Small intestine (tissue), 7 donors: ENCODE data around the gene NFIB. TPM values are rescaled to one million over a fixed set of nuclear protein-coding genes. Genes with fewer than 3 reads are reported as not detected.

Experiments used
- DNase-seq, 2 donors: peaks; one replicate each; pipeline versions ENCODE4 v3.0.0 to v3.0.0-alpha.2; 2013
- FAIRE-seq: peaks from 2 replicates; lab custom pipeline; 2012; peaks lifted over from hg19 to GRCh38; lab: Jason Lieb, UNC
- H3K27ac ChIP-seq, 3 donors: one replicate each; pipeline ENCODE4 v1.5.1; 2013; ENCODE audit warnings: low read length in 2 of 3, mild to moderate bottlenecking in 2 of 3, control low read depth in 1 of 3, inconsistent platforms in 1 of 3, low read depth in 1 of 3, moderate library complexity in 1 of 3
- H3K27me3 ChIP-seq, 3 donors: one replicate each; pipeline ENCODE4 v1.6.1; 2013; ENCODE audit warnings: low read length in 3 of 3, inconsistent platforms in 1 of 3; ENCODE audit not compliant: control insufficient read depth in 3 of 3, insufficient read depth in 3 of 3
- H3K36me3 ChIP-seq, 3 donors: one replicate each; pipeline ENCODE4 v1.6.1; 2013; ENCODE audit warnings: low read length in 3 of 3, inconsistent platforms in 1 of 3, low read depth in 1 of 3, mild to moderate bottlenecking in 1 of 3, moderate library complexity in 1 of 3; ENCODE audit not compliant: control insufficient read depth in 3 of 3, insufficient read depth in 2 of 3
- H3K4me1 ChIP-seq, 3 donors: one replicate each; pipeline ENCODE4 v1.6.1; 2013; ENCODE audit warnings: low read length in 2 of 3, inconsistent platforms in 1 of 3, low read depth in 1 of 3, mild to moderate bottlenecking in 1 of 3, moderate library complexity in 1 of 3; ENCODE audit not compliant: control insufficient read depth in 3 of 3, insufficient read depth in 2 of 3
- H3K4me3 ChIP-seq, 3 donors: one replicate each; pipeline ENCODE4 v1.5.1; 2013; ENCODE audit warnings: low read length in 3 of 3, control low read depth in 1 of 3, inconsistent platforms in 1 of 3, low read depth in 1 of 3, mild to moderate bottlenecking in 1 of 3, moderate library complexity in 1 of 3
- H3K9me3 ChIP-seq, 2 donors: one replicate each; pipeline ENCODE4 v1.6.1; 2013; ENCODE audit warnings: low read depth in 1 of 2, low read length in 1 of 2; ENCODE audit not compliant: control insufficient read depth in 2 of 2, insufficient read depth in 1 of 2
- WGBS, 3 donors: extraction: QIAGEN DNeasy Blood & Tissue Kit; methylation state at CpG; one replicate each; pipeline ENCODE4 v1.1.7; 2013; 5-methylcytosine and 5-hydroxymethylcytosine counted together
- polyA plus RNA-seq, 4 donors: library from polyadenylated mRNA; stranded (reverse) in 3 of 4; unstranded in 1 of 4; fragments of 200-250 nt in 3 of 4; fragments of 120-200 nt in 1 of 4; gene quantifications; one replicate each; pipeline versions ENCODE4 v1.2.1 to v1.2.3, GENCODE V29; 2013
- donor health status: healthy with polysubstance abuse.
- donor health status: control.
- donor health status: control.
- donor health status: Bipolar disorder and iron deficiency.
- donor health status: healthy.

Gene NFIB
- polyA plus RNA-seq, 4 donors, result 5.1 to 15.9 (median 9.5) TPM

DNA sequence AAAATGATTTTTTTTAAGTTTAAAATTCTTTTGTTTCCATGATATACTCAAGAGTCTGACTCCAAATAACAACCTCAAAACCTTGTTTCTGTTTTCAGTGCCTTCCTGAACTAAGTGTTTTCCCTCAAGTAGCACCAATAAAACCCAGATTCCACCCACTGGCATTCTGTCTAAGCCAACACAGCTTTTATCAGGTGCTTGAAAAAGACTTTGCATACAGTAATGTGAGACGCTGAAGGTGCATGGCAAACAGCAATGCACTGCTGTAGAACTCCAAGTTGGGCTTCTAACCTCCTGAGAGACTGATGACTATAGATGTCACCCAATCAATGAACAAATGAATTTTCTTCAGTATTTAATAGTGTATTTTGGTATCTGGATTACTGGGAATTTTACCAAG lies 95.7 kb downstream of the NFIB start:
- H3K27ac ChIP-seq, result no peak overlapping the region
- H3K4me3 ChIP-seq, result no peak overlapping the region
- H3K4me1 ChIP-seq, result peaks cover 4 to 6% (median 6%) of the 10 kb centered on the region in 3 donors
- WGBS, 3 donors, result 80 to 86% (median 84%) methylated on average over 1 of the region's 1 CpG
- H3K9me3 ChIP-seq, result no peaks in the 10 kb centered on the region
- H3K27me3 ChIP-seq, result no peaks in the 10 kb centered on the region
- FAIRE-seq, result no peak
- H3K36me3 ChIP-seq, result no peaks in the 10 kb centered on the region
- no peak for DNase-seq

DNA sequence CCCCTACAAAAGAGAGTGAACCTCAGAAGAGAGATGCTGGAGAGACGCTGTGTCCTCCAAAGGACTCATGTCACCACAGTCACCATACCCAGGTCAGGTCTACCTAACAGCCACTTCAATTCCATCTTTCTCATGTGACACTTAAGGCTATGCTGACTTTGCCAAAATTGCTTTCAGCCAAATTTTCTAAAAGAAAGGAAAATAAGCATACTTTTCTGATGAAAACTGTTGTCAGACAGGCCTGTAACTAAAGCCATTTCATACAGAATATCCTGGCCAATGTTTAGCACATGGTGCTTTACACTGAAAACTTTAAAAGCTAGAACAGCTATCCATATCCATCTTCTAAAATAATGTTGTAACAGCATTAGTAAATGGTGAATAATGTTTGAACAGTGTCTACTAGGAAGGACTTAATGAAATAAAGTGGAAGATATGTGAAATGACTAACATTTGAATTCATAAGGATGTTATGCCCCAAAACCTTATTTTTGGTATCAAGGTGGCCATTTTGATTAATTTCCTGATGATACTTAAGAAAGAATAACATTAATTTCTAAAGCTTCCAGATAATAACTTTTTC lies 97.2 kb downstream of the NFIB start:
- H3K4me1 ChIP-seq, result peaks cover 2 to 11% (median 5%) of the 10 kb centered on the region in 3 donors
- no peak overlapping the region for H3K27ac ChIP-seq
- no peak for FAIRE-seq
- no peak overlapping the region for H3K4me3 ChIP-seq
- H3K9me3 ChIP-seq, result no peaks in the 10 kb centered on the region
- WGBS, 3 donors, result 95 to 100% (median 100%) methylated on average over 1 of the region's 1 CpG
- H3K36me3 ChIP-seq, result no peaks in the 10 kb centered on the region
- DNase-seq, result no peak
- H3K27me3 ChIP-seq, result no peaks in the 10 kb centered on the region

DNA sequence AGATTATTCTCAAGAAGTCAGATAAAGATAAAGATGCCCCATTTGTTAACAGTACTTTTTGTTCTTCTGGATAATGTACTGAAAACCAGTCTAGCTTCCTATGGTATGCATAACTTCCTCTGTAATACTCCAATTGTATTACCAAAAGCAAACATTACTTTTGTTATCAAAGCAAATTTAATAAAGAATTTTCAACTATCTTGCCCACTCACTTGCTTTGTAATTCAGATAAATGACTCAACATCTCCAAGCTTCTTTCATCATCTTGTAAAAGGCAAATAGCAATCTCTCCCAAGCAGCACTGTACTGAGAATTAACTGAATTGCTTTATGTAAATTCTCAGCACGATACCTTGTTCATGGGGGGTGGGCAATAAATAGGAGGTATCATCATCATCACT lies 98.3 kb downstream of the NFIB start:
- no peak overlapping the region for H3K4me3 ChIP-seq
- FAIRE-seq (no peak), DNase-seq (no peak)
- WGBS, 3 donors, result 87 to 88% (median 88%) methylated on average over 1 of the region's 1 CpG
- H3K36me3 ChIP-seq, result no peaks in the 10 kb centered on the region
- no peak overlapping the region for H3K27ac ChIP-seq
- H3K4me1 ChIP-seq, result peaks cover 2 to 8% (median 5%) of the 10 kb centered on the region in 3 donors
- no peaks in the 10 kb centered on the region for H3K9me3 ChIP-seq
- no peaks in the 10 kb centered on the region for H3K27me3 ChIP-seq

DNA sequence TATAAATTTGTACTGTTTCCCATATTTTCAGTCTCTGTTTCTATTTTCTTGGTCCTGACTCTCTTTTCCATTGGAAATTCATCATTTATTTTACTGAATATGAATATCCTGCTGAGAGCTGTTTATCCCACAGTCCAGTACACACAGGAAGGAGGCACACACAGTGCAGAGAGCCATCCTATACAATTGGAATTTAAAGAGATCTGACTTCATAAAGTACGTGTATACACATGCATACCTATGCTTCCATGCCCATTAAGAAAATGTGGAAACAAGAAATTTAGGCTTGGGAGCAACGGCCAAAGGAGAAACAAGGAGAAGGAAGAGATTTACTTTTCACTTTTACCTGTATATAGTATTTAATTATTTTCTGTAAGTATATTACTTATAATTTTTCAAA lies 99.2 kb downstream of the NFIB start:
- DNase-seq, result no peak
- H3K4me1 ChIP-seq, result peaks cover 2 to 8% (median 5%) of the 10 kb centered on the region in 3 donors

DNA sequence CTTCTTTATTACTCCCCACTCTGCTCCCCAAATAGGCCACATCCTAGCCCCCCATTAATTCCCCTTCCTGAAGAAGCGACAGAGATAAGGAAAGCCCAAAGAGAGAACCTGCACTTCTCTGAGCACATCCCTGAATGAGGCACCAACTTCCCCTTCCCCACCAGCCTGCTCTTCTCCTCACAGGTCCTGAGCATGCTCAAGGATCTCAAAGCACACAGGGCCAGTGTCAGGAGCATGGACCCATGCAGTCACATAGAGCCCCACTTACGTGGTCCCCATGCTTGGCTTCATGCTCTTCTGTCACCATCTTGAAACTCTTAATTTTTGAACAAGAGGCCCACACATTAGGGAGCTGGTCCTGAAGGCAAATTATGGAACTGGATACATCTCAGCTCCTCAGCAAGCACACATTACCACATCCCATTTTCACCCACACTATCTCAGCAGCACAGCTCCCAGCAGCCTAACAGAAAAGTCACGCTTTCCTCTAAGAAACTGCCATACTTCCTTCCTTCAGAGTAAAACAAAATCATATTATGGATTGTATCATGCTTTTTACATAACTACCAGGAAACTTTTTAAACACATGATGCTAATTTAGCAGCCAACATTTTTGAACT lies 99.8 kb downstream of the NFIB start:
- no peak for DNase-seq
- H3K27me3 ChIP-seq, result no peaks in the 10 kb centered on the region
- no peak overlapping the region for H3K4me3 ChIP-seq
- no peak for FAIRE-seq
- no peaks in the 10 kb centered on the region for H3K9me3 ChIP-seq
- peak overlapping the region in 1 of 3 donors; percentile 38 for H3K27ac ChIP-seq
- H3K4me1 ChIP-seq, result peaks cover 2 to 9% (median 8%) of the 10 kb centered on the region in 3 donors
- WGBS, 3 donors, result 73 to 87% (median 80%) methylated on average over 3 of the region's 3 CpGs
- no peaks in the 10 kb centered on the region for H3K36me3 ChIP-seq

More for the DNA sequence above, 99.2 kb downstream of the NFIB start:
- H3K9me3 ChIP-seq, result no peaks in the 10 kb centered on the region
- no peaks in the 10 kb centered on the region for H3K36me3 ChIP-seq
- no peak overlapping the region for H3K27ac ChIP-seq
- no peak overlapping the region for H3K4me3 ChIP-seq
- no peaks in the 10 kb centered on the region for H3K27me3 ChIP-seq
- no peak for FAIRE-seq
- WGBS, 3 donors, result 69 to 86% (median 78%) methylated on average over 2 of the region's 2 CpGs

DNA sequence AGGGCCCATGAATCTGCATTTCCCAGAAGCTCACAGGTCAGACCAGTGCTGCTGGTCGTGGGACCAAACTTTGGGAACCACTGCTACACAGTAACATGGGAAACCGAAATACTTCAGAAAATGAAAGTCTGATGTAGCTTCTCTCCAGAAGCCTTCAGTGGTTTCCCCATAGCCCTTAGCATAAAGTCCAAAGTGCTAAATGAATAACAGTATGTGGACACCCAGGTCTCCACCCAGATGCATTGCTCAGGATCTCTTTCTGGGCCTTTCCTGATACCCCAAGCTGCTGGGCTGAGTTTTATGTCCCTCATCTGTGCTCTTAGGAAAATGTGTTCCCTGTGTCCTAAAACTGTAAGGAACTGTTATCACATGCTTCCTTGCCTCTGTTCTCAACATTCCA lies 100.4 kb downstream of the NFIB start:
- Histone ChIP-seq H3K4me3 (peak overlapping the region in 1 of 3 donors; percentile 34), H3K9me3 (no peaks in the 10 kb centered on the region), H3K4me1 (peaks cover 2 to 9% (median 8%) of the 10 kb centered on the region in 3 donors), H3K27me3 (no peaks in the 10 kb centered on the region), H3K27ac (peak overlapping the region; percentile 77 to 90 (median 81)), H3K36me3 (no peaks in the 10 kb centered on the region)
- FAIRE-seq (no peak), DNase-seq (peak; percentile 77 to 91)
- WGBS, 3 donors, result 8 to 47% (median 18%) methylated on average over 2 of the region's 2 CpGs

DNA sequence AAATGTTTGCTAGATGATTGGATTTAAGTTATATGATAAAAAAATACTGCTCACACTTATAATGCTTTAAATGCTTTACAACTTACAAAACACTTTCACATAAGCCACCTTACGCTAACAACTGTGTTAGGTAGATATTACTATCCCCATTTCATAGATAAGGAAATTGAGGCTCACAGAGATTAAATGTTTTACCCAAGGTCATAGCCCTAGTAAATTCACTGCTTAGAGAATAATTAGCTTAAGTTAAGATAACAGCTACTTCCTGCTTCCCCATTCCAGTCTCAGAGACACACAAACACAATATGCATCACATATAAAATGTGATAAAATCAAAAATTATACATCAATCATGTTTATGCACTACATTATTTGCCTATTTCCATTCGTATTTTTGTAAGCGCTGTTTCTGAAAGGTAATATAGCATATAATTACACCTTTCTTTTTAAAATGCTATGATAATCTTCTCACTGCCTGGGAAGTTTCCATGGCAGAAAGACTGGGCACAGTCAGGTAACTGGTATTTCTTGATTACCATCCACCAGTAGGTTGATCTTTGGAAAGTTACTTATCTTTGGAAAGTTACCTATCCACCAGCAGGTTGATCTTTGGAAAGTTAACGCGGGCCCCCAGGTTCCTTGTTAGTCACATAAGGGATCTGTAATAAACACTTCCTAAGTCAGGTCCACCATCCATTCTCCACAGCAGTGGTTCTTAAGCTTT lies 101.1 kb downstream of the NFIB start:
- FAIRE-seq (peak; percentile 41), DNase-seq (peak; percentile 49 to 84)
- peak overlapping the region; percentile 77 to 90 (median 81) for H3K27ac ChIP-seq
- no peaks in the 10 kb centered on the region for H3K9me3 ChIP-seq
- H3K36me3 ChIP-seq, result no peaks in the 10 kb centered on the region
- WGBS, 3 donors, result 16 to 66% (median 33%) methylated on average over 5 of the region's 5 CpGs
- peak overlapping the region in 1 of 3 donors; percentile 34 for H3K4me3 ChIP-seq
- H3K27me3 ChIP-seq, result no peaks in the 10 kb centered on the region
- peaks cover 2 to 9% (median 8%) of the 10 kb centered on the region in 3 donors for H3K4me1 ChIP-seq

DNA sequence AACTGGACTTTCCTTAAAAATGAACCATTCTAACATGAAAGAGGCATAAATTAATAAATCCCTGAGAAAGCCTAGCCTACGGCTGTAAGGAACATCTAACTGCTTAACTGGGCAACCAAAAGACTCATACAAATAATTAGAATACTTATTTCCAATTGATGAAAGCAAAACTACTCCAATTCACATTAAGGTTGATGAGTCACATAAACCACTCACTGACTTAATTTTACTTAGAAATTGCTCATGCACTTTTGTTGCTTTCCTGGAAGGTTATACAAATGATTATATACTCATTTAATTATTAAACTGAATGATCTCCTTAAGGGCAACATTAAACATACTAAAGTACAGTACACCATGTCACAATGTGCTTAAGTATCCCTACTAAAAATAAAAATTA lies 101.9 kb downstream of the NFIB start:
- H3K4me3 ChIP-seq, result no peak overlapping the region
- FAIRE-seq (peak; percentile 96), DNase-seq (peak in 1 of 2 donors; percentile 76)
- peaks cover 6 to 11% (median 8%) of the 10 kb centered on the region in 3 donors for H3K4me1 ChIP-seq
- H3K27me3 ChIP-seq, result no peaks in the 10 kb centered on the region
- 28 to 46% (median 33%) methylated on average over 1 of the region's 1 CpG for WGBS, 3 donors
- H3K27ac ChIP-seq, result peak overlapping the region in 1 of 3 donors; percentile 58
- H3K9me3 ChIP-seq, result no peaks in the 10 kb centered on the region
- H3K36me3 ChIP-seq, result no peaks in the 10 kb centered on the region
